Breast epithelium (tissue), 3 donors: ENCODE measurements around the gene ARL4A.

Experiments
- POLR2A ChIP-seq: fragments of 450-650 bp; IDR thresholded peaks from one replicate; pipeline ENCODE4 v1.6.1; 2016; ENCODE audit warnings: antibody characterized with exemption, mild to moderate bottlenecking, moderate library complexity
- POLR2AphosphoS5 ChIP-seq, 3 donors: sonication (generic); formaldehyde crosslinking; IDR thresholded peaks; one replicate each; pipeline ENCODE4 v1.6.1; 2017; ENCODE audit warnings: antibody characterized with exemption in 3 of 3
- TF ChIP-seq, protein P1 (sequence below), 3 donors: fragments of 450-650 bp; IDR thresholded peaks; one replicate each; pipeline ENCODE4 v1.5.1; 2016 to 2017; ENCODE audit warnings: antibody characterized with exemption in 3 of 3, mild to moderate bottlenecking in 3 of 3, moderate library complexity in 3 of 3

DNA sequence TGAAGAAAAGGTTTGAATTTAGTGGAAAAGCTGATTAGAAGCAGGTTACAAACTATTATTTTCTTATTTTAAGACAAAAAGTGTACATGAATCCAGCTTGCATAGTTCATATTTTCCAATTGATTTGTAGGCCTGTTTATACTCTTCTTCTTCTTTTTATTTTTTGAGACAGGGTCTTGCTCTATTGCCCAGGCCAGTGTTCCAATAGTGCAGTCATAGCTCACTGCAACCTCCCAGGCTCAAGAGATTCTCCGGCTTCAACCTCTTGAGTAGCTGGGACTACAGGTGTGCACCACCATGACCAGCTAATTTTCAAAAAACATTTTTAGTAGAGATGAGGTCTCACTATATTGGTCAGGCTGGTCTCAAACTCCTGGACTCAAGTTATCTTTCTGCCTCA is 45.0 kb downstream of the ARL4A start:
- TF ChIP-seq, protein P1, sequence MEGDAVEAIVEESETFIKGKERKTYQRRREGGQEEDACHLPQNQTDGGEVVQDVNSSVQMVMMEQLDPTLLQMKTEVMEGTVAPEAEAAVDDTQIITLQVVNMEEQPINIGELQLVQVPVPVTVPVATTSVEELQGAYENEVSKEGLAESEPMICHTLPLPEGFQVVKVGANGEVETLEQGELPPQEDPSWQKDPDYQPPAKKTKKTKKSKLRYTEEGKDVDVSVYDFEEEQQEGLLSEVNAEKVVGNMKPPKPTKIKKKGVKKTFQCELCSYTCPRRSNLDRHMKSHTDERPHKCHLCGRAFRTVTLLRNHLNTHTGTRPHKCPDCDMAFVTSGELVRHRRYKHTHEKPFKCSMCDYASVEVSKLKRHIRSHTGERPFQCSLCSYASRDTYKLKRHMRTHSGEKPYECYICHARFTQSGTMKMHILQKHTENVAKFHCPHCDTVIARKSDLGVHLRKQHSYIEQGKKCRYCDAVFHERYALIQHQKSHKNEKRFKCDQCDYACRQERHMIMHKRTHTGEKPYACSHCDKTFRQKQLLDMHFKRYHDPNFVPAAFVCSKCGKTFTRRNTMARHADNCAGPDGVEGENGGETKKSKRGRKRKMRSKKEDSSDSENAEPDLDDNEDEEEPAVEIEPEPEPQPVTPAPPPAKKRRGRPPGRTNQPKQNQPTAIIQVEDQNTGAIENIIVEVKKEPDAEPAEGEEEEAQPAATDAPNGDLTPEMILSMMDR (IDR thresholded peaks at IDR 0.05) = no peak
- TF ChIP-seq POLR2AphosphoS5 (IDR thresholded peaks at IDR 0.05) (no peak), POLR2A (no peak)
